ENCODE results near the gene FGF14.

Gene FGF14

GRCh38 chr13:101942535-101943157 lies 459.2 kb downstream of the FGF14 start:
- DNase-seq (ENCODE audit: extremely low read depth, low read depth) = no peak
- H3K4me3 ChIP-seq (replicated peaks; ENCODE audit: low read depth, low read length) = no peak overlapping the region
- TF ChIP-seq CTCF (IDR thresholded peaks at IDR 0.05; ENCODE audit: low read depth, low read length, missing control alignments) = no peak

GRCh38 chr13:101942038-101942437 lies 459.8 kb downstream of the FGF14 start:
- DNase-seq (ENCODE audit: extremely low read depth, low read depth) = no peak
- no peak overlapping the region for H3K4me3 ChIP-seq (replicated peaks; ENCODE audit: low read depth, low read length)
- TF ChIP-seq CTCF (IDR thresholded peaks at IDR 0.05; ENCODE audit: low read depth, low read length, missing control alignments) = peak; percentile 29

- no peak for TF ChIP-seq CTCF (IDR thresholded peaks at IDR 0.05; ENCODE audit: low read depth, low read length, missing control alignments)
- no peak for DNase-seq (ENCODE audit: extremely low read depth, low read depth)
- H3K4me3 ChIP-seq (replicated peaks; ENCODE audit: low read depth, low read length) = no peak overlapping the region
Observed at GRCh38 chr13:101941095-101941783, 460.6 kb downstream of the FGF14 start.

GRCh38 chr13:101939370-101939769 lies 462.5 kb downstream of the FGF14 start:
- no peak for TF ChIP-seq CTCF (IDR thresholded peaks at IDR 0.05; ENCODE audit: low read depth, low read length, missing control alignments)
- no peak for DNase-seq (ENCODE audit: extremely low read depth, low read depth)
- H3K4me3 ChIP-seq (replicated peaks; ENCODE audit: low read depth, low read length) = no peak overlapping the region

- no peak overlapping the region for H3K4me3 ChIP-seq (replicated peaks; ENCODE audit: low read depth, low read length)
- no peak for TF ChIP-seq CTCF (IDR thresholded peaks at IDR 0.05; ENCODE audit: low read depth, low read length, missing control alignments)
- no peak for DNase-seq (ENCODE audit: extremely low read depth, low read depth)
Observed at GRCh38 chr13:101935828-101936227, 466.0 kb downstream of the FGF14 start.

GRCh38 chr13:101931186-101931585 lies 470.7 kb downstream of the FGF14 start:
- no peak for TF ChIP-seq CTCF (IDR thresholded peaks at IDR 0.05; ENCODE audit: low read depth, low read length, missing control alignments)
- DNase-seq (ENCODE audit: extremely low read depth, low read depth) = no peak
- H3K4me3 ChIP-seq (replicated peaks; ENCODE audit: low read depth, low read length) = no peak overlapping the region

All from HFF-Myc (cell line).